Colon (tissue), 2 donors: Measurements from ENCODE around the gene BAIAP2L1.

Experiments used
- FAIRE-seq: peaks from 2 replicates; lab custom pipeline; 2012; peaks lifted over from hg19 to GRCh38; lab: Jason Lieb, UNC
- donor health status: control.
- donor health status: control.

The BAIAP2L1 gene

GRCh38 chr7:98276241-98276761 is 124.6 kb downstream of the BAIAP2L1 start:
- FAIRE-seq = no peak

GRCh38 chr7:98267303-98267702 is 133.6 kb downstream of the BAIAP2L1 start:
- no peak for FAIRE-seq

GRCh38 chr7:98266840-98267239 is 134.1 kb downstream of the BAIAP2L1 start:
- FAIRE-seq = no peak

- no peak for FAIRE-seq
Measured at GRCh38 chr7:98265841-98266271, 135.0 kb downstream of the BAIAP2L1 start.

GRCh38 chr7:98257701-98258100 is 143.2 kb downstream of the BAIAP2L1 start:
- no peak for FAIRE-seq

GRCh38 chr7:98256431-98256830 is 144.5 kb downstream of the BAIAP2L1 start:
- FAIRE-seq = no peak

GRCh38 chr7:98254951-98255610 is 145.8 kb downstream of the BAIAP2L1 start:
- no peak for FAIRE-seq

GRCh38 chr7:98254516-98254915 is 146.4 kb downstream of the BAIAP2L1 start:
- FAIRE-seq = no peak

- FAIRE-seq = no peak
Measured at GRCh38 chr7:98252425-98253054, 148.3 kb downstream of the BAIAP2L1 start.

- no peak for FAIRE-seq
Measured at GRCh38 chr7:98251601-98252424, 149.1 kb downstream of the BAIAP2L1 start, which contains the start of gene TECPR1. Gene TECPR1, minus strand, starts transcription at chr7:98252232. Its CDS starts 6,086 bp downstream, at chr7:98246146.

- no peak for FAIRE-seq
Measured at GRCh38 chr7:98251231-98251600, 149.7 kb downstream of the BAIAP2L1 start.

GRCh38 chr7:98250789-98251188 is 150.1 kb downstream of the BAIAP2L1 start:
- no peak for FAIRE-seq

GRCh38 chr7:98249106-98249505 is 151.8 kb downstream of the BAIAP2L1 start:
- FAIRE-seq = no peak

- FAIRE-seq = no peak
Measured at GRCh38 chr7:98248156-98248555, 152.7 kb downstream of the BAIAP2L1 start.

- no peak for FAIRE-seq
Measured at GRCh38 chr7:98244871-98245270, 156.0 kb downstream of the BAIAP2L1 start.

- no peak for FAIRE-seq
Measured at GRCh38 chr7:98242934-98243333, 158.0 kb downstream of the BAIAP2L1 start.

GRCh38 chr7:98242342-98242741 is 158.5 kb downstream of the BAIAP2L1 start:
- no peak for FAIRE-seq

- FAIRE-seq = no peak
Measured at GRCh38 chr7:98241674-98242241, 159.1 kb downstream of the BAIAP2L1 start.
